GM12872 (cell line): ENCODE data around the gene PRPS1L1.

Experiments
- TF ChIP-seq, protein P1 (sequence below): IDR thresholded peaks from 3 replicates; pipeline ENCODE4 v1.5.1; 2011; ENCODE audit warnings: low read depth, mild to moderate bottlenecking, low read length, moderate library complexity; ENCODE audit not compliant: insufficient read depth

The PRPS1L1 gene

DNA sequence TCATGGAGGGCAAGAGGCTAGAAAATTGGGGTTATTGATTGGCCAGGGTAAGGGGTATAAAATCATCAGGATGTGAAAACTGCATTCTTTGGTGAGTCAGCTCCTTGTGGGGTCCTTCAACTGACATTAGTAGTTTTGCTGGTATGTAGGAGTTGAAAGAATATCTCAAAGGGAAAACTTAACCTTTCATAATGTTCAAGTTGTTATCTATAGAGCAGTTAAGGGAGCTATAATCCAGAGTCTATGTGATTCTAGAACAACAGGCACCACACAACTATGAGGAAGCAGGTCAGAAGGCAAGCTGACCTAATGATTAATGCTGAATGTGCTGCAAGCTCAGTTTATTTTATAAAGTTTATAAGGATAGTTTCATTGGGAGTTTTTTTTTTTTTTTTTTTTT lies 13.7 kb downstream of the PRPS1L1 start:
- TF ChIP-seq, protein P1, sequence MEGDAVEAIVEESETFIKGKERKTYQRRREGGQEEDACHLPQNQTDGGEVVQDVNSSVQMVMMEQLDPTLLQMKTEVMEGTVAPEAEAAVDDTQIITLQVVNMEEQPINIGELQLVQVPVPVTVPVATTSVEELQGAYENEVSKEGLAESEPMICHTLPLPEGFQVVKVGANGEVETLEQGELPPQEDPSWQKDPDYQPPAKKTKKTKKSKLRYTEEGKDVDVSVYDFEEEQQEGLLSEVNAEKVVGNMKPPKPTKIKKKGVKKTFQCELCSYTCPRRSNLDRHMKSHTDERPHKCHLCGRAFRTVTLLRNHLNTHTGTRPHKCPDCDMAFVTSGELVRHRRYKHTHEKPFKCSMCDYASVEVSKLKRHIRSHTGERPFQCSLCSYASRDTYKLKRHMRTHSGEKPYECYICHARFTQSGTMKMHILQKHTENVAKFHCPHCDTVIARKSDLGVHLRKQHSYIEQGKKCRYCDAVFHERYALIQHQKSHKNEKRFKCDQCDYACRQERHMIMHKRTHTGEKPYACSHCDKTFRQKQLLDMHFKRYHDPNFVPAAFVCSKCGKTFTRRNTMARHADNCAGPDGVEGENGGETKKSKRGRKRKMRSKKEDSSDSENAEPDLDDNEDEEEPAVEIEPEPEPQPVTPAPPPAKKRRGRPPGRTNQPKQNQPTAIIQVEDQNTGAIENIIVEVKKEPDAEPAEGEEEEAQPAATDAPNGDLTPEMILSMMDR = no peak

DNA sequence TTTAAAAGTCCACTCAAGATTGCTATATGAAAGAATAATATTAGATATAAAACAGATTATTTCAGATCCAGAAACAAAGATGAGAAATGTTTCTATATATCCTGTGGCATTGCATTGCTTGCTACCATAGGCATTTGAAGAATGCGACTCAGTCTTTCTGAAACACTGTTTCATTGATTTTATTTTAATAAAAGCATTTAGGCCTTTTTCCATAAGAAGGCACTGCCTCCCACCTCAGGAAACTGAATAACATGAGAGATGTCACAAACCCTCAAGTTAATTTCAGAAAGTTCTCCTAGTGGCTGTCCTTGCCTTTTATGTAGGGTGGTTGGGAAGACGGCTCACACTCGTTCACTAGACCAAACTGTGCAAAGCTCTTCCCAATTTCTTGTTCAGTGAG lies 23.3 kb downstream of the PRPS1L1 start:
- TF ChIP-seq, protein P1 = no peak

DNA sequence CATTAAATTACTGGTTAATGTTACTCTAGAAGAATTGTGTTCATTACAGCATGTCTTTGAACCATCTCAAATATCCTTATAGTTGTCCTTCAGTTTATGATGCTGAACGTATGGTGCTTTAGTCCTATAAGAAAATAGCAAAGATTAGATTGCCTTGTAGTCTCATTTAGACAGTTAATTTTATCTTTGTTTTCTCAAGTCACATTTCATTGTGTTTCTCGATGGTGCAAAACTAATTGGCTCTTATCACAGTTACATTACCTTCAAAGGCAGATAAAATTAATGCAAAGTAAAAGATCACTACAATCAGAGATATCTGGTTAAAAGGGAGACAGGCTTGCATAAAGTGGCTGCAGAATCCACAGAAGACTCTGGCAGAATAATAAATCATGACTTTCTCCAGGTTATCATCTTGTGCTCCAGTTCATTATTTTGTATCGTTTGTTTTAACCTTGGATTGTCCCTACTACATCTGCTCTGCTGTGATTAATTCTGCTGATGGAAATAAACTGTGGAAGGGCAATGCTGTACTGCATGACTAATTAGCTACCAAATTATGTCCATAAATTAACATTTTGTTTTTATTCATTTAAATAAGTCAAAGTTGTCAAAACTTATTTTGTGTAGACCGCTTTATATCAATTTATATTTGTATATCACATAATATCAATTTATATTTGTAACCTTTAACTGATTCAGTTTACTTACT lies 24.2 kb downstream of the PRPS1L1 start:
- TF ChIP-seq, protein P1 = no peak

DNA sequence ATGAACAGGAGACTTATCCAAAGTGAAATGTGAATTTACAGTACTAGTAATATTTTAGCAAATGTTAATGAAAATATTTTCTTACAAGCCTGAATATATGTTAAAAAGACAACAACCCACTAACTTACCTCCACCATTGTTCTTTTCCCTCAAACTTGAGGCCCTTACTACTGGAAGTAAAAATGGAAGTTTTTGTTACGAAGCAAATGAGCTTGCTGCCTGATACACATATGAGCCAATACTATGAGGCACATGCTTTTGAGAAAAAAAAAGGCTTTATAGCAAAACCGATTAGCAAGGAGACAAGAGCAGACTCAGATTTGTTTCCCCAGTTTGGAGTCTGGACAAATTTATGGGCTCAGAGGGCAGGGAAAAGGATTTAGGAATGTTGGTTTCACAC lies 29.0 kb downstream of the PRPS1L1 start:
- TF ChIP-seq, protein P1 = no peak

DNA sequence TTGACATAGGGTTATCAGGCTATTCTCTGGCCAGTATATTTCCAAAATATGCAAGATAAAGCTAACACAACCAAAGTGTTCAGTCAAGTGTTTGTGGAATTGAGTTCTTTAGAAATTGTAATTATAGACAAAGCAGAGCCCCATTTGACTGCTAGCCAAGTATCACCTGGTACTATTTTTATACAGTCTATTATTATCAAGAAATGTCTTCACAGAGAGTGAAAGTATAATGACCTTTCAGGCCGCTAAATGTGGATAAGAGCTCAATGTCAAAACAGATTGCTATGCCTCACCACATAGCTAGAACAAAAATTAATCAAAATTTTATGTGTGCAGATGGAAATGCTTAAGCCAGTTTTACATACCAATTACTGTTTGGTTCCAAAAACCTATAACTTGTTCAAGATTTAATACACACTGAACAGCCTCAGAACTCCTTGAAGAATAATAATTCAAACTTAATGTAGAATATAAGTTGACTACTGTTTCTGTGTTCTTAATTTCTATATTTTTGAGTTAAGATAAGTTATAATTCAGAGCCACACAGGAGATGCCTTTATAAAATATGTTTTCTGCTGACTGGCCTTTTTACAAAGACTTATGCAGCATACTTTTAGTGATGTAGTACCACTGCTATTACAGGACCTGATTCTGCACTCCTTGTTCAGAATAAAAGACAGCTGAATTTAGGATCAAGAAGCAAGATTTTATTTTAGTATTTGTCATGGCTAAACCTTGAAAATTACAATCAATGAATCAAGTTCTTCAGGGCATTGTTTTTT lies 31.0 kb downstream of the PRPS1L1 start:
- TF ChIP-seq, protein P1 = no peak

DNA sequence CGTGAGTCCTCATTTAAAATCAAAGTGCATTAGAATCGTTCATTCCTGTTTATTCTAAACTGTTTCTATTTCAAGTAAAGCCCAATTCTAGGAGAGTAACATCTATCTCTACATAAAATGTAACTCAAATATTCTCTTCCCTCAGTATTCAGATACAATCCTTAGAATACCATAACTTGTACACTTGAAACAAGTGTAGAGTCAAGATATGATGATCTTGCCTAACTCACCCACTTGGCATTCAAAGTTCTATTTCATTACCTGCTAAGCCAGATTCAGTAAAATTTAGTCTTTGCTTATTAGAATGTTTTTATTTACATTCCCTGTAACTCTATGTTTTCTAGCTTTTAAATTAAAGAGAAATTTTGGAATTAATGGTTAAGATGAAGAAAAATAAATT lies 31.6 kb downstream of the PRPS1L1 start:
- TF ChIP-seq, protein P1 = no peak

DNA sequence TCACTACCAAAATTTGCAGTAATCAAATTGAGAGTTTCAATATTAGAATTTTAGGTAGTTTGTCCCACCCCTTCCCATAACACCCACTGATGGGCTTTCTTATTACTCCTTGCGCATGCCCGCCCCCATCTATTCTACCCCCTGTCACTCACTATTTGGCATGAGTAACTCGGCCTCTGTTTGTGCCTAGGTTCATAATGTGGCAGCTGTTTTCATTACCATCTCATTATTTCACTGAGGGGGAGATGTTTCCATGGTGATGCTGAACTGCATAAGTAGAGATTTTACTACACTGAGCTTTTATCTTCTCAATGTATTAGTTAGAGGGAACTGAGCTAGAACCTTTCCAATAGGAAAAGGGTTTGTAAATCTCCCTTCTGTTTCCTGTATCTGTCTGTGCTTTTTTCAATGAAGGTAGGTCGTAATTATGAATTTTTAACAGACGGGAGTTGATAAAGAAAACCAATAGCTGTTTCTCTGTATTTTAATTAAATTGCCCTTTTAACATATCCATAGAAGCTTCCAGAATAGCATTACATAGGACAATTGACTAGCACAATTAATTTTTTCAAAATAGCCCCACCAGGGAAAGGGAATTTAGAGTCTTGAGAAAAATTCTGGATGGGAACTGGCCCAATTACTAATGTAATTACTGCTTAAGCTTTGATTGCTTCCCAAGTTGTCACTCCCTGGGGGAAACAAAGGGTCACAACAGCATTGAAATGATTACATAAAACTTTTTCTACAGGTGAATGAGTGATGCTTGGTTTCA lies 33.4 kb downstream of the PRPS1L1 start:
- TF ChIP-seq, protein P1 = no peak
